NCI-H2171 treated with DMSO at 0.1 percent for 48 hours (cell line): ENCODE results near the gene PHPT1.
"Not testable (repeated sequence)": the region's sequence is repeated elsewhere in the genome, so short reads cannot be mapped to it uniquely, and the experiment has no call there.

Source experiments
- DNase-seq: peaks from one replicate; lab custom pipeline; 2025; lab: John Stamatoyannopoulos, UW

PHPT1 gene

GRCh38 chr9:136823136-136824046, 25.8 kb upstream of the PHPT1 start:
- DNase-seq = no peak

GRCh38 chr9:136824496-136825225, 24.5 kb upstream of the PHPT1 start:
- DNase-seq = no peak

GRCh38 chr9:136825295-136826187, 23.7 kb upstream of the PHPT1 start:
- no peak for DNase-seq

- DNase-seq = no peak
Observed at GRCh38 chr9:136826188-136826541, 23.0 kb upstream of the PHPT1 start.

- DNase-seq = no peak
Observed at GRCh38 chr9:136826703-136827582, 22.3 kb upstream of the PHPT1 start.

- DNase-seq = no peak
Observed at GRCh38 chr9:136827794-136828473, 21.3 kb upstream of the PHPT1 start.

- no peak for DNase-seq
Observed at GRCh38 chr9:136828474-136829140, 20.6 kb upstream of the PHPT1 start.

GRCh38 chr9:136829412-136829811, 19.8 kb upstream of the PHPT1 start:
- no peak for DNase-seq

GRCh38 chr9:136829981-136830885, 19.0 kb upstream of the PHPT1 start:
- DNase-seq = no peak

GRCh38 chr9:136831002-136831719, 18.0 kb upstream of the PHPT1 start:
- DNase-seq = no peak

- no peak for DNase-seq
Observed at GRCh38 chr9:136831720-136832104, 17.5 kb upstream of the PHPT1 start.

GRCh38 chr9:136832581-136832980, 16.6 kb upstream of the PHPT1 start:
- DNase-seq = no peak

- DNase-seq = not testable (repeated sequence)
Observed at GRCh38 chr9:136833381-136834048, 15.7 kb upstream of the PHPT1 start.

- no peak for DNase-seq
Observed at GRCh38 chr9:136835162-136835931, 13.9 kb upstream of the PHPT1 start.

GRCh38 chr9:136835932-136836904, 13.0 kb upstream of the PHPT1 start:
- DNase-seq = no peak
